Measurements from ENCODE around the gene DIAPH3. TPM values are rescaled to one million over a fixed set of nuclear protein-coding genes. Genes with fewer than 3 reads are reported as not detected.

The DIAPH3 gene
- total and polyA plus RNA-seq, 2 of the 4 experiments (the other 2 are of a cell fraction) = 8.9 to 9.3 TPM

DNA sequence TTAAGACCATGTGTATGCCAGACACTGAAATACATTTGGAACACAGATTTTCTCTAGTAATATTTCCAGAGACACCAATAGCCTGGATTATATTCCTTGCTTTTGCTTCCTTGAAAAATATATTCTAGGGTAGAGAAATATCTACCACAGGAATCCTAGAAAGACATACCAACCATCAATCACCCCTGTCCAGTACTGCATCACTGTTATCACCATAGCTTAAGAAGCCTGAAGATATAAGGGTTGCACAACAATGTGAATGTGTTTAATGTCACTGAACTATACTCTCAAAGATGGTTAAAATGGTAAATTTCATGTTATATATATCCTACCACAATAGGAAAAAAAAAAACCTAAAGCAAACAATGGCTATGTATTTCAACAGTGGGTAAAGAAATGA lies 163.6 kb downstream of the DIAPH3 start:
- BruUV-seq (replicated peaks) = no TSS peak
- no peak overlapping the region for H3K4me3 ChIP-seq (ENCODE audit: insufficient read depth, low read depth, low read length)
- H3K79me1 ChIP-seq (ENCODE audit: low read depth in 1 of 2, low read length in 2 of 2) = peaks cover 16 to 25% of the 10 kb centered on the region in 2 experiments; a peak in 3 of 4 replicates
- H2BK120ac ChIP-seq (ENCODE audit: low read depth, low read length) = no peak overlapping the region
- no peak overlapping the region for H2BK20ac ChIP-seq (ENCODE audit: low read depth, low read length)
- no peak overlapping the region for H3K27ac ChIP-seq (ENCODE audit: insufficient read depth, low read length)
- H2AK9ac ChIP-seq (replicated peaks; ENCODE audit: low read depth, low read length, poor library complexity) = no peak overlapping the region
- no peak overlapping the region for H4K8ac ChIP-seq (ENCODE audit: low read depth in 2 of 2, low read length in 2 of 2)
- no peak overlapping the region for H3K4ac ChIP-seq (ENCODE audit: low read depth, low read length)
- H4K20me1 ChIP-seq (ENCODE audit: insufficient read depth, low read length) = no peaks in the 10 kb centered on the region
- no peak overlapping the region for H4K91ac ChIP-seq (ENCODE audit: insufficient read depth, low read depth, low read length)
- no peaks in the 10 kb centered on the region for H3K4me1 ChIP-seq (ENCODE audit: control insufficient read depth, insufficient read depth, low read length)
- H3K9ac ChIP-seq (ENCODE audit: low read depth, low read length) = no peak overlapping the region
- no peak overlapping the region; the same call in 1 of the 2 replicates for H3K14ac ChIP-seq (replicated peaks; ENCODE audit: low read depth, low read length)
- DNase-seq (peak; percentile 21), ATAC-seq (ENCODE audit: low read depth) (no peak)
- no peak overlapping the region for H2BK15ac ChIP-seq (ENCODE audit: low read depth, low read length)
- H2BK5ac ChIP-seq (ENCODE audit: low read depth, low read length, poor library complexity, severe bottlenecking) = no peak overlapping the region
- POLR2A ChIA-PET (ENCODE audit: unreplicated experiment) = no interaction called here
- peaks cover 2% of the 10 kb centered on the region; the same call in 1 of the 2 replicates for H3K36me3 ChIP-seq (ENCODE audit: control insufficient read depth, insufficient read depth, low read length)
- H2AK5ac ChIP-seq (ENCODE audit: low read depth, low read length) = no peak overlapping the region
- H3K9me3 ChIP-seq (ENCODE audit: control insufficient read depth, insufficient read depth, low read length) = peaks cover 2% of the 10 kb centered on the region; the same call in 1 of the 2 replicates
- no peak for TF ChIP-seq BHLHE40 (IDR thresholded peaks at IDR 0.05; ENCODE audit: low read depth, low read length)
- peak; percentile 47 for TF ChIP-seq CEBPB (IDR thresholded peaks at IDR 0.05; ENCODE audit: low read depth, low read length)
- no peak for TF ChIP-seq NFE2L2 (IDR thresholded peaks at IDR 0.05; ENCODE audit: low read depth, low read length)
- TF ChIP-seq, protein P1, sequence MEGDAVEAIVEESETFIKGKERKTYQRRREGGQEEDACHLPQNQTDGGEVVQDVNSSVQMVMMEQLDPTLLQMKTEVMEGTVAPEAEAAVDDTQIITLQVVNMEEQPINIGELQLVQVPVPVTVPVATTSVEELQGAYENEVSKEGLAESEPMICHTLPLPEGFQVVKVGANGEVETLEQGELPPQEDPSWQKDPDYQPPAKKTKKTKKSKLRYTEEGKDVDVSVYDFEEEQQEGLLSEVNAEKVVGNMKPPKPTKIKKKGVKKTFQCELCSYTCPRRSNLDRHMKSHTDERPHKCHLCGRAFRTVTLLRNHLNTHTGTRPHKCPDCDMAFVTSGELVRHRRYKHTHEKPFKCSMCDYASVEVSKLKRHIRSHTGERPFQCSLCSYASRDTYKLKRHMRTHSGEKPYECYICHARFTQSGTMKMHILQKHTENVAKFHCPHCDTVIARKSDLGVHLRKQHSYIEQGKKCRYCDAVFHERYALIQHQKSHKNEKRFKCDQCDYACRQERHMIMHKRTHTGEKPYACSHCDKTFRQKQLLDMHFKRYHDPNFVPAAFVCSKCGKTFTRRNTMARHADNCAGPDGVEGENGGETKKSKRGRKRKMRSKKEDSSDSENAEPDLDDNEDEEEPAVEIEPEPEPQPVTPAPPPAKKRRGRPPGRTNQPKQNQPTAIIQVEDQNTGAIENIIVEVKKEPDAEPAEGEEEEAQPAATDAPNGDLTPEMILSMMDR (conservative IDR thresholded peaks at IDR 0.05; ENCODE audit: low read depth, low read length) = no peak
- CTCF ChIA-PET = no interaction called here
- intact Hi-C loops (cut with micrococcal nuclease) (no loop called here), in situ Hi-C loops (cut with MboI; ENCODE audit: low sequenced_read_pairs) (no loop called here), dilution Hi-C loops (cut with HindIII; ENCODE audit: low sequenced_read_pairs, unreplicated experiment) (no loop called here)
- no peak overlapping the region for H4K5ac ChIP-seq (ENCODE audit: low read depth, low read length)
- no peak overlapping the region for H3K18ac ChIP-seq (ENCODE audit: low read depth, low read length)
- H2AFZ ChIP-seq (replicated peaks; ENCODE audit: low read length, poor library complexity) = no peak overlapping the region
- H3K9me1 ChIP-seq (ENCODE audit: insufficient read depth, low read length) = no peaks in the 10 kb centered on the region
- H3K27me3 ChIP-seq (ENCODE audit: control insufficient read depth, insufficient read depth, low read length) = no peaks in the 10 kb centered on the region
- no peak overlapping the region for H3K56ac ChIP-seq (ENCODE audit: extremely low read depth, insufficient read depth, low read length)
- H3K23ac ChIP-seq (ENCODE audit: low read depth, low read length) = no peak overlapping the region
- H3K4me2 ChIP-seq (ENCODE audit: low read depth, low read length) = no peak overlapping the region
